GM12878 (cell line): ENCODE data around the gene AP3B1. TPM values are rescaled to one million over a fixed set of nuclear protein-coding genes. Genes with fewer than 3 reads are reported as not detected.

ENCODE experiments used
- ATAC-seq: fragments of 200-7000 bp; cut with Tn5 transposase; 3 replicates; pipeline ENCODE4 v1.9.1; 2020; ENCODE audit warnings: mild to moderate bottlenecking, moderate library complexity
- BruUV-seq: library from RNA; stranded (reverse); fragments of 400-500 nt; replicated peaks from 2 replicates; lab custom pipeline; 2021; lab: Mats Ljungman, UMichigan
- CTCF ChIA-PET: fragments of 300-600 bp; sonication (Branson Sonifier 250); formaldehyde crosslinking; extraction: SDS; loops from one replicate; lab custom pipeline; 2021; ENCODE audit warnings: inconsistent platforms; lab: Yijun Ruan, JAX
- POLR2A ChIA-PET: fragments of 350-600 bp; formaldehyde crosslinking; extraction: SDS; loops from one replicate; lab custom pipeline; 2021; ENCODE audit warnings: inconsistent platforms; lab: Charles Lee
- RAD21 ChIA-PET: fragments of 300-600 bp; sonication (Branson Sonifier 250); formaldehyde crosslinking; loops from one replicate; lab custom pipeline; 2023; ENCODE audit warnings: antibody characterized with exemption; ENCODE audit not compliant: unreplicated experiment; lab: Charles Lee
- SMC1A ChIA-PET: fragments of 300-600 bp; sonication (Branson Sonifier 250); formaldehyde crosslinking; loops from one replicate; lab custom pipeline; 2023; ENCODE audit not compliant: unreplicated experiment, uncharacterized antibody; lab: Charles Lee
- DNase-seq: peaks from one replicate; pipeline ENCODE4 v3.0.0-alpha.2; 2011; ENCODE audit warnings: low read depth, low spot score
- FAIRE-seq: peaks from 3 replicates; lab custom pipeline; 2011; peaks lifted over from hg19 to GRCh38; lab: Jason Lieb, UNC
- H2AFZ ChIP-seq: 2 replicates; pipeline ENCODE4 v1.6.0; 2011; ENCODE audit warnings: low read depth, low read length, control low read depth; ENCODE audit not compliant: control insufficient read depth
- H3K27ac ChIP-seq: 2 replicates; pipeline ENCODE4 v1.5.1; 2011; ENCODE audit warnings: control low read depth; ENCODE audit not compliant: control insufficient read depth, insufficient read depth
- H3K27me3 ChIP-seq, 2 experiments: replicated peaks in 1 of 2; 2 replicates each; pipeline versions ENCODE4 v1.6.0 to v1.6.1; 2011; ENCODE audit warnings: low read length in 1 of 2; ENCODE audit not compliant: control insufficient read depth in 2 of 2, insufficient read depth in 2 of 2
- H3K36me3 ChIP-seq, 2 experiments: 2 replicates each; pipeline ENCODE4 v1.5.1; 2011; ENCODE audit warnings: low read length in 1 of 2; ENCODE audit not compliant: control insufficient read depth in 2 of 2, insufficient read depth in 2 of 2
- H3K4me1 ChIP-seq: 2 replicates; pipeline ENCODE4 v1.6.1; 2011; ENCODE audit warnings: mild to moderate bottlenecking, low read length, moderate library complexity, mixed read lengths; ENCODE audit not compliant: control insufficient read depth, insufficient read depth
- H3K4me2 ChIP-seq: 2 replicates; pipeline ENCODE4 v1.6.0; 2011; ENCODE audit warnings: control low read depth; ENCODE audit not compliant: control insufficient read depth, insufficient read depth
- H3K4me3 ChIP-seq: fragments of 200-600 bp; sonication (generic); 2 replicates; pipeline ENCODE4 v1.5.1; 2016
- H3K79me2 ChIP-seq: 2 replicates; pipeline ENCODE4 v1.6.0; 2011; ENCODE audit warnings: low read length; ENCODE audit not compliant: control insufficient read depth, insufficient read depth
- H3K9ac ChIP-seq: 2 replicates; pipeline ENCODE4 v1.8.0; 2011; ENCODE audit warnings: low read length, control low read depth, mixed read lengths; ENCODE audit not compliant: control insufficient read depth, insufficient read depth
- H3K9me3 ChIP-seq: replicated peaks from 3 replicates; pipeline ENCODE4 v1.5.1; 2011; ENCODE audit warnings: mild to moderate bottlenecking, low read length; ENCODE audit not compliant: control insufficient read depth, insufficient read depth
- H4K20me1 ChIP-seq: 2 replicates; pipeline ENCODE4 v1.6.0; 2011; ENCODE audit not compliant: control insufficient read depth, insufficient read depth
- BCL11A ChIP-seq: IDR thresholded peaks from 2 replicates; pipeline ENCODE4 v1.6.1; 2011; ENCODE audit warnings: low read depth, low read length
- DPF2 ChIP-seq: fragments of 450-650 bp; IDR thresholded peaks from 2 replicates; pipeline ENCODE4 v1.6.1; 2017; ENCODE audit warnings: mild to moderate bottlenecking
- IKZF2 ChIP-seq, 2 experiments: fragments of 450-650 bp; IDR thresholded peaks; 2 replicates each; pipeline ENCODE4 v1.6.1; 2017; ENCODE audit warnings: mild to moderate bottlenecking in 2 of 2, moderate library complexity in 2 of 2
- MEF2B ChIP-seq: fragments of 450-650 bp; IDR thresholded peaks from 2 replicates; pipeline ENCODE4 v1.6.1; 2018; ENCODE audit warnings: mild to moderate bottlenecking, moderate library complexity; ENCODE audit not compliant: partially characterized antibody, poor library complexity, severe bottlenecking
- MTA2 ChIP-seq: fragments of 450-650 bp; IDR thresholded peaks from 2 replicates; pipeline ENCODE4 v1.6.1; 2016; ENCODE audit warnings: low read depth, mild to moderate bottlenecking, moderate library complexity
- NFIC ChIP-seq: IDR thresholded peaks from 2 replicates; pipeline ENCODE4 v1.6.1; 2012; ENCODE audit warnings: low read depth, mild to moderate bottlenecking, inconsistent platforms, low read length, moderate library complexity
- NR2F1 ChIP-seq: fragments of 450-650 bp; conservative IDR thresholded peaks from 2 replicates; pipeline ENCODE4 v1.6.1; 2017; ENCODE audit warnings: mild to moderate bottlenecking
- NRF1 ChIP-seq: conservative IDR thresholded peaks from 2 replicates; pipeline ENCODE4 v1.6.1; 2011; ENCODE audit warnings: mild to moderate bottlenecking, low read depth, low read length, improper control_type of control experiment
- PAX5 ChIP-seq: IDR thresholded peaks from 2 replicates; pipeline ENCODE4 v1.6.1; 2011; ENCODE audit warnings: low read depth, low read length, borderline replicate concordance
- PKNOX1 ChIP-seq: fragments of 450-650 bp; IDR thresholded peaks from 2 replicates; pipeline ENCODE4 v1.6.1; 2016; ENCODE audit warnings: mild to moderate bottlenecking
- RUNX3 ChIP-seq: IDR thresholded peaks from 2 replicates; pipeline ENCODE4 v1.6.1; 2012; ENCODE audit warnings: low read length, inconsistent platforms
- SRF ChIP-seq, 2 experiments: IDR thresholded peaks; 2 replicates each; pipeline ENCODE4 v1.6.1; 2011; ENCODE audit warnings: low read depth in 2 of 2, low read length in 2 of 2, mild to moderate bottlenecking in 1 of 2, moderate library complexity in 1 of 2
- TBL1XR1 ChIP-seq: IDR thresholded peaks from 2 replicates; pipeline ENCODE4 v1.6.1; 2012; ENCODE audit warnings: low read depth, low read length, improper control_type of control experiment
- ZSCAN29 ChIP-seq: fragments of 450-650 bp; IDR thresholded peaks from 2 replicates; pipeline ENCODE4 v1.6.1; 2017; ENCODE audit warnings: mild to moderate bottlenecking, moderate library complexity
- WGBS: methylation state at CpG from one replicate; pipeline ENCODE4 v1.1.6; 2016; ENCODE audit warnings: low lambda C conversion rate; ENCODE audit not compliant: insufficient replicate concordance, insufficient coverage; ENCODE audit errors: missing lambda C conversion rate; 5-methylcytosine and 5-hydroxymethylcytosine counted together
- in situ Hi-C: fragments of 300-500 bp; cut with MboI; formaldehyde crosslinking; loops from 9 replicates; pipeline ENCODE4 v1.14.3; 2018; ENCODE audit warnings: mixed read lengths
- intact Hi-C: fragments of 100-400 bp; cut with micrococcal nuclease; formaldehyde crosslinking; loops from one replicate; pipeline ENCODE4 v1.14.2; 2022; ENCODE audit not compliant: unreplicated experiment
- polyA plus RNA-seq, 11 experiments: library from polyadenylated mRNA; depleted of rRNA in 4 of 11; unstranded in 6 of 11; stranded (reverse) in 5 of 11; fragments of >200 nt; fragmentation: Nextera tagmentation in 4 of 11; fragmentation: Illumina TruSeq in 1 of 11; extraction: Ambion mirVana in 4 of 11; extraction: Trizol in 1 of 11; gene quantifications; 1 replicate in 1 of 11; 2 replicates in 10 of 11; pipeline versions ENCODE4 v1.2.1 to v1.2.3, GENCODE V29; 2011 to 2016; ENCODE audit warnings: inconsistent platforms in 2 of 11, missing spikeins in 2 of 11, low read depth in 1 of 11
- total RNA-seq, 4 experiments: library from RNA; depleted of rRNA in 3 of 4; stranded (reverse); fragments of >200 nt in 3 of 4; fragmentation: Illumina TruSeq in 1 of 4; extraction: Trizol in 1 of 4; gene quantifications; 2 replicates each; pipeline versions ENCODE4 v1.2.1 to v1.2.3, GENCODE V29; 2013 to 2021
- TF ChIP-seq, protein P1 (sequence below): IDR thresholded peaks from 2 replicates; pipeline ENCODE4 v1.6.1; 2012; ENCODE audit warnings: low read length, inconsistent platforms

Gene AP3B1
- total and polyA plus RNA-seq, 10 of the 15 experiments (the other 5 are each of a cell fraction or from before 2014, with no cell fraction given), result 30.9 to 70.8 (median 46.0) TPM

- ChIA-PET POLR2A (interaction anchor here (0.6 kb wide), 1 partner anchor 1277 kb away, joined by 4 read pairs; no protein-coding TSS in a partner anchor), SMC1A (no interaction called here), CTCF (no interaction called here), RAD21 (interaction anchor here (1.1 kb wide), 1 partner anchor 104 kb away, joined by 3 read pairs; no protein-coding TSS in a partner anchor)
- intact Hi-C loops, result no loop called here
- no peak overlapping the region for H3K9ac ChIP-seq
- H3K36me3 ChIP-seq, result peaks cover 1 to 3% of the 10 kb centered on the region in 2 experiments; a peak in 1 of 4 replicates
- H4K20me1 ChIP-seq, result no peaks in the 10 kb centered on the region
- ATAC-seq (peak; percentile 82), FAIRE-seq (peak; percentile 13), DNase-seq (no peak)
- H3K4me1 ChIP-seq, result peaks cover 20% of the 10 kb centered on the region; the same call in 1 of the 2 replicates
- H3K4me3 ChIP-seq, result no peak overlapping the region
- in situ Hi-C loops, result no loop called here
- H3K79me2 ChIP-seq, result no peaks in the 10 kb centered on the region
- no peaks in the 10 kb centered on the region for H3K9me3 ChIP-seq
- peak overlapping the region; percentile 36; the same call in 1 of the 2 replicates for H3K27ac ChIP-seq
- 0 out of 2 replicates have a peak, but pooled peaks have one; percentile 24 for TF ChIP-seq PAX5
- peak; percentile 86 for TF ChIP-seq MTA2
- no peak for TF ChIP-seq NRF1
- TF ChIP-seq BCL11A, result peak; percentile 46; the same call in 1 of the 2 replicates
- TF ChIP-seq TBL1XR1, result no peak
- no peak for TF ChIP-seq ZSCAN29
- TF ChIP-seq RUNX3, result peak; percentile 71
- no peak for TF ChIP-seq SRF (IDR thresholded peaks at IDR 0.05; ENCODE audit: low read depth in 2 of 2, low read length in 2 of 2)
- TF ChIP-seq, protein P1, sequence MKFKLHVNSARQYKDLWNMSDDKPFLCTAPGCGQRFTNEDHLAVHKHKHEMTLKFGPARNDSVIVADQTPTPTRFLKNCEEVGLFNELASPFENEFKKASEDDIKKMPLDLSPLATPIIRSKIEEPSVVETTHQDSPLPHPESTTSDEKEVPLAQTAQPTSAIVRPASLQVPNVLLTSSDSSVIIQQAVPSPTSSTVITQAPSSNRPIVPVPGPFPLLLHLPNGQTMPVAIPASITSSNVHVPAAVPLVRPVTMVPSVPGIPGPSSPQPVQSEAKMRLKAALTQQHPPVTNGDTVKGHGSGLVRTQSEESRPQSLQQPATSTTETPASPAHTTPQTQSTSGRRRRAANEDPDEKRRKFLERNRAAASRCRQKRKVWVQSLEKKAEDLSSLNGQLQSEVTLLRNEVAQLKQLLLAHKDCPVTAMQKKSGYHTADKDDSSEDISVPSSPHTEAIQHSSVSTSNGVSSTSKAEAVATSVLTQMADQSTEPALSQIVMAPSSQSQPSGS, result peak; percentile 25; the same call in 1 of the 2 replicates
- TF ChIP-seq DPF2, result 0 out of 2 replicates have a peak, but pooled peaks have one; percentile 32
- peak; percentile 92 for TF ChIP-seq NR2F1
- TF ChIP-seq IKZF2 (IDR thresholded peaks at IDR 0.05), result peak in 1 of 2 experiments; percentile 43; a peak in 1 of 4 replicates
- no peak for TF ChIP-seq NFIC
- peak; percentile 34 for TF ChIP-seq MEF2B
- TF ChIP-seq PKNOX1, result no peak
- H2AFZ ChIP-seq, result no peak overlapping the region
- H3K4me2 ChIP-seq, result peak overlapping the region; percentile 7
- WGBS, result 98% methylated on average over 3 of the region's 3 CpGs
- H3K27me3 ChIP-seq, result no peaks in the 10 kb centered on the region
- BruUV-seq, result no TSS peak
These were observed 185.9 kb downstream of the AP3B1 start for GRCh38 chr5:78108564-78108963.
